ENCODE data around the gene HNRNPUL2. TPM values are rescaled to one million over a fixed set of nuclear protein-coding genes. Genes with fewer than 3 reads are reported as not detected.

The HNRNPUL2 gene
- total RNA-seq, 1 experiment from 2014 or later, result 14.4 TPM

- no peak for DNase-seq (ENCODE audit: low read depth)
These were observed 59.8 kb downstream of the HNRNPUL2 start for GRCh38 chr11:62667460-62667859.

GRCh38 chr11:62666259-62666926 is 60.9 kb downstream of the HNRNPUL2 start:
- no peak for DNase-seq (ENCODE audit: low read depth)

- peak; percentile 52 for DNase-seq (ENCODE audit: low read depth)
These were observed 61.5 kb downstream of the HNRNPUL2 start for GRCh38 chr11:62665599-62666258.

- DNase-seq (ENCODE audit: low read depth), result peak; percentile 92
These were observed 62.1 kb downstream of the HNRNPUL2 start, which contains the start of the genes C11orf98 and CSKMT for GRCh38 chr11:62665075-62665598. Gene C11orf98, minus strand, starts transcription at chr11:62665210. Its CDS starts 41 bp downstream, at chr11:62665169. Gene CSKMT, plus strand, starts transcription at chr11:62665312. Its CDS starts 568 bp downstream, at chr11:62665880.

GRCh38 chr11:62664405-62665074 is 62.7 kb downstream of the HNRNPUL2 start:
- DNase-seq (ENCODE audit: low read depth), result peak; percentile 44

Other genes starting within 250 kb of the HNRNPUL2 start
- gene AHNAK, start 180.7 kb downstream of the HNRNPUL2 start, total RNA-seq (2014; rRNA removed), result 313 and 332 TPM in 2 replicates
- gene EEF1G, start 153.6 kb downstream of the HNRNPUL2 start, total RNA-seq (2014; rRNA removed), result 1,532 and 1,571 TPM in 2 replicates
- gene TUT1, start 135.9 kb downstream of the HNRNPUL2 start, total RNA-seq (2014; rRNA removed), result 9.0 and 9.8 TPM in 2 replicates
- gene MTA2, start 125.6 kb downstream of the HNRNPUL2 start, total RNA-seq (2014; rRNA removed), result 142 and 149 TPM in 2 replicates
- 41.5 and 46.8 TPM in 2 replicates for gene EML3, start 114.7 kb downstream of the HNRNPUL2 start, total RNA-seq (2014; rRNA removed)
- 8.9 and 10.3 TPM in 2 replicates for gene ROM1, start 114.2 kb downstream of the HNRNPUL2 start, total RNA-seq (2014; rRNA removed)
- 74.1 and 92.8 TPM in 2 replicates for gene B3GAT3, start 105.5 kb downstream of the HNRNPUL2 start, total RNA-seq (2014; rRNA removed)
- gene GANAB, start 80.8 kb downstream of the HNRNPUL2 start, total RNA-seq (2014; rRNA removed), result 267 and 299 TPM in 2 replicates
- gene INTS5, start 74.2 kb downstream of the HNRNPUL2 start, total RNA-seq (2014; rRNA removed), result 27.9 and 28.1 TPM in 2 replicates
- gene C11orf98, start 62.2 kb downstream of the HNRNPUL2 start, total RNA-seq (2014; rRNA removed), result 55.7 and 72.4 TPM in 2 replicates
- 3.2 and 8.7 TPM in 2 replicates for gene CSKMT, start 62.1 kb downstream of the HNRNPUL2 start, total RNA-seq (2014; rRNA removed)
- gene UQCC3, start 55.8 kb downstream of the HNRNPUL2 start, total RNA-seq (2014; rRNA removed), result 11.0 and 16.4 TPM in 2 replicates
- gene LBHD1, start 55.2 kb downstream of the HNRNPUL2 start, total RNA-seq (2014; rRNA removed), result 3.7 and 4.7 TPM in 2 replicates
- gene UBXN1, start 48.4 kb downstream of the HNRNPUL2 start, total RNA-seq (2014; rRNA removed), result 97.0 and 122 TPM in 2 replicates
- 41.4 and 68.1 TPM in 2 replicates for gene LRRN4CL, start 37.9 kb downstream of the HNRNPUL2 start, total RNA-seq (2014; rRNA removed)
- 80.1 and 86.2 TPM in 2 replicates for gene BSCL2, start 20.0 kb downstream of the HNRNPUL2 start, total RNA-seq (2014; rRNA removed)
- gene GNG3, start 19.8 kb downstream of the HNRNPUL2 start, total RNA-seq (2014; rRNA removed), result not detected in 2 replicates
- gene TTC9C, start 1.0 kb upstream of the HNRNPUL2 start, total RNA-seq (2014; rRNA removed), result 31.8 and 53.4 TPM in 2 replicates
- gene ZBTB3, start 26.7 kb upstream of the HNRNPUL2 start, total RNA-seq (2014; rRNA removed), result 6.7 and 9.2 TPM in 2 replicates
- gene POLR2G, start 34.1 kb upstream of the HNRNPUL2 start, total RNA-seq (2014; rRNA removed), result 82.5 and 86.6 TPM in 2 replicates
- gene TAF6L, start 43.9 kb upstream of the HNRNPUL2 start, total RNA-seq (2014; rRNA removed), result 21.7 and 25.9 TPM in 2 replicates
- gene TMEM179B, start 59.9 kb upstream of the HNRNPUL2 start, total RNA-seq (2014; rRNA removed), result 53.6 and 78.5 TPM in 2 replicates
- gene TMEM223, start 64.5 kb upstream of the HNRNPUL2 start, total RNA-seq (2014; rRNA removed), result 26.9 and 32.6 TPM in 2 replicates
- gene NXF1, start 78.0 kb upstream of the HNRNPUL2 start, total RNA-seq (2014; rRNA removed), result 34.2 and 39.6 TPM in 2 replicates
- 21.5 and 25.2 TPM in 2 replicates for gene STX5, start 104.6 kb upstream of the HNRNPUL2 start, total RNA-seq (2014; rRNA removed)
- gene TEX54, start 105.4 kb upstream of the HNRNPUL2 start, total RNA-seq (2014; rRNA removed), result not detected in 2 replicates
- gene WDR74, start 112.1 kb upstream of the HNRNPUL2 start, total RNA-seq (2014; rRNA removed), result 56.5 and 56.6 TPM in 2 replicates
- gene SLC3A2, start 153.4 kb upstream of the HNRNPUL2 start, total RNA-seq (2014; rRNA removed), result 121 and 132 TPM in 2 replicates
- gene CHRM1, start 193.9 kb upstream of the HNRNPUL2 start, total RNA-seq (2014; rRNA removed), result not detected in 2 replicates

Measured in LHCN-M2 (cell line).